ENCODE data around the gene PPM1G. TPM values are rescaled to one million over a fixed set of nuclear protein-coding genes. Genes with fewer than 3 reads are reported as not detected.
"Not testable (repeated sequence)": the region's sequence is repeated elsewhere in the genome, so short reads cannot be mapped to it uniquely, and the experiment has no call there.

Gene PPM1G
- total RNA-seq, 6 experiments from 2014 or later: 20.9 to 38.4 (median 24.2) TPM

GRCh38 chr2:27356056-27356381, 53.4 kb downstream of the PPM1G start:
- H3K9me3 ChIP-seq: no peaks in the 10 kb centered on the region
- intact Hi-C loops (cut with DNase I): loop anchor here in 1 of 2 donors (2.0 kb wide), 1 partner anchor 15 kb away; the partner anchor contains the start of genes EIF2B4 and SNX17
- H3K4me3 ChIP-seq: peak overlapping the region; percentile 91 to 96 (median 93)
- H3K36me3 ChIP-seq: no peaks in the 10 kb centered on the region
- peaks cover 0 to 36% (median 3%) of the 10 kb centered on the region in 4 donors for H3K4me1 ChIP-seq
- no peak for TF ChIP-seq POLR2A (IDR thresholded peaks at IDR 0.05)
- no peak for TF ChIP-seq CTCF (IDR thresholded peaks at IDR 0.05)
- no peaks in the 10 kb centered on the region for H3K27me3 ChIP-seq
- H3K27ac ChIP-seq: peak overlapping the region; percentile 75 to 88 (median 79)
- WGBS (ENCODE audit: insufficient coverage, low coverage, low lambda C conversion rate, missing lambda C conversion rate): 0% methylated on average over 11 of the region's 12 CpGs
- peak; percentile 38 to 56 (median 52) for ATAC-seq
- peak; percentile 66 to 75 (median 71) for DNase-seq

GRCh38 chr2:27354597-27354927, 54.8 kb downstream of the PPM1G start:
- DNase-seq: no peak

DNA sequence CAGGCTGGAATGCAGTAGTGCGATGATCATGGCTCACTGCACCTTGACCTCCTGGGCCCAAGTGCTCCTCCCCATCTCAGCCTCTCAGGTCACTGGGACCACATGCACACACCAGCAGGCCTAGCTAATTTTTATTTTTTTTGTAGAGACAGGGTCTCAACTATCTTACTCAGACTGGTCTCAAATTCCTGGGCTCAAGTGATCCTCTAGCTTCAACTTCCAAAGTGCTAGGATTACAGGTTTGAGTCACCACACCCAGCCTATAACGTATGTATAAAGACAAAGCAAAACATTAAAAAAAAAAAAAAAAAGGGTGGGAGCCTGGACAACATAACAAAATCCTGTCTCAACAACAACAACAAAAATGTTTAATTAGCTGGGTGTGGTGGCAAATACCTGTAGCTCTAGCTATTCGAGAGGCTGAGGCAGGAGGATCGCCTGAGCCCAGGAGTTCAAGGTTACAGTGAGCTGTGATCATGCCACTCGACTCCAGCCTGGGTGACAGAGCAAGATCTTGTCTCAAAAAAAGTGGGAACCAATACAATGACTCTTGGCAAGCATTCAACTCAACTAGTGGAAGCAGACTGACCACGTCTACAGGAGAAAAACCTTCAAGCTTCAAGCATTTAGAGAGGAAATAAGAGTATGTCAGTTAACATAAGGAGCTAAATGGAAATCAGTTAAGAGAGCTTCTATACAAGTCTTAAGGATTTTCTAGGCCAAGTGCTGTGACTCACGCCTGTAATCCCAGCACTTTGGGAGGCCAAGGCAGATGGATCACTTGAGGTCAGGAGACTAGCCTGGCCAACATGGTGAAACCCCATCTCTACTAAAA, 55.4 kb downstream of the PPM1G start:
- Histone ChIP-seq H3K4me3 (no peak overlapping the region), H3K9me3 (no peaks in the 10 kb centered on the region), H3K4me1 (peaks cover 0 to 36% (median 3%) of the 10 kb centered on the region in 4 donors), H3K27ac (no peak overlapping the region), H3K27me3 (no peaks in the 10 kb centered on the region), H3K36me3 (peaks cover 0 to 5% (median 0%) of the 10 kb centered on the region in 4 donors)
- intact Hi-C loops (cut with DNase I): no loop called here
- ATAC-seq (no peak), DNase-seq (no peak)
- 70% methylated on average over 6 of the region's 7 CpGs for WGBS (ENCODE audit: insufficient coverage, low coverage, low lambda C conversion rate, missing lambda C conversion rate)
- TF ChIP-seq POLR2A (IDR thresholded peaks at IDR 0.05) (no peak), CTCF (IDR thresholded peaks at IDR 0.05) (no peak)

More at GRCh38 chr2:27354597-27354927, 54.8 kb downstream of the PPM1G start:
- Histone ChIP-seq H3K27ac (no peak overlapping the region), H3K4me3 (no peak overlapping the region), H3K36me3 (peaks cover 0 to 5% (median 0%) of the 10 kb centered on the region in 4 donors), H3K9me3 (no peaks in the 10 kb centered on the region), H3K4me1 (peaks cover 0 to 36% (median 3%) of the 10 kb centered on the region in 4 donors), H3K27me3 (no peaks in the 10 kb centered on the region)
- no peak for TF ChIP-seq CTCF (IDR thresholded peaks at IDR 0.05)
- no peak for TF ChIP-seq POLR2A (IDR thresholded peaks at IDR 0.05)
- 92% methylated on average over 2 of the region's 7 CpGs for WGBS (ENCODE audit: insufficient coverage, low coverage, low lambda C conversion rate, missing lambda C conversion rate)
- intact Hi-C loops (cut with DNase I): no loop called here
- no peak for ATAC-seq

DNA sequence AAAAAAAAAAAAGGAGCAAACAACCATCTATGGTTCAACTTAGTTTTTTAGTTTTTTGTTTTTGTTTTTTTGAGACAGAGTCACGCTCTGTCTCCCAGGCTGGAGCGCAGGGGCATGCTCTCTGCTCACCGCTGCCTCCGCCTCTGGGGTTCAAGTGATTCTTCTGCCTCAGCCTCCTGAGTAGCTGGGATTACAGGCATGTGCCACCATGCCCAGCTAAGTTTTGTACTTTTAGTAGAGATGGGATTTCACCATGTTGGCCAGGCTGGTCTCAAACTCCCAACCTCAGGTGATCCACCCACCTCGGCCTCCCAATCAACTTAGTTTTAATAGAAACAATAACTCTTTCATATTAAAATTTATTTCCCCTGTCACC, 56.0 kb downstream of the PPM1G start:
- peaks cover 0 to 36% (median 3%) of the 10 kb centered on the region in 4 donors for H3K4me1 ChIP-seq
- H3K27me3 ChIP-seq; intact Hi-C loops (cut with DNase I); H3K36me3 ChIP-seq; H3K4me3 ChIP-seq; H3K27ac ChIP-seq; DNase-seq; H3K9me3 ChIP-seq; ATAC-seq: not testable (repeated sequence)
- WGBS (ENCODE audit: insufficient coverage, low coverage, low lambda C conversion rate, missing lambda C conversion rate): 100% methylated on average over 5 of the region's 5 CpGs

- H3K9me3 ChIP-seq: no peaks in the 10 kb centered on the region
- no peak overlapping the region for H3K27ac ChIP-seq
- peaks cover 0 to 26% (median 3%) of the 10 kb centered on the region in 4 donors for H3K4me1 ChIP-seq
- TF ChIP-seq POLR2A (IDR thresholded peaks at IDR 0.05): no peak
- no peak for TF ChIP-seq CTCF (IDR thresholded peaks at IDR 0.05)
- no peak for DNase-seq
- H3K4me3 ChIP-seq: no peak overlapping the region
- ATAC-seq: no peak
- 86% methylated on average over 6 of the region's 6 CpGs for WGBS (ENCODE audit: insufficient coverage, low coverage, low lambda C conversion rate, missing lambda C conversion rate)
- H3K27me3 ChIP-seq: no peaks in the 10 kb centered on the region
- peaks cover 0 to 5% (median 0%) of the 10 kb centered on the region in 4 donors for H3K36me3 ChIP-seq
- intact Hi-C loops (cut with DNase I): no loop called here
Measured at GRCh38 chr2:27351802-27352598, 57.4 kb downstream of the PPM1G start.
